Keratinocyte (primary cell): ENCODE results near the gene ENTPD8. TPM values are rescaled to one million over a fixed set of nuclear protein-coding genes. Genes with fewer than 3 reads are reported as not detected.
"Not testable (repeated sequence)": the region's sequence is repeated elsewhere in the genome, so short reads cannot be mapped to it uniquely, and the experiment has no call there.

Source experiments
- DNase-seq: peaks from one replicate; pipeline ENCODE4 v3.0.0-alpha.2; 2011; ENCODE audit warnings: low read depth, missing footprints, low spot score
- FAIRE-seq: peaks from 2 replicates; lab custom pipeline; 2011; peaks lifted over from hg19 to GRCh38; lab: Jason Lieb, UNC
- H2AFZ ChIP-seq: 2 replicates; pipeline ENCODE4 v1.6.0; 2012; ENCODE audit warnings: low read length, control low read depth, inconsistent platforms; ENCODE audit not compliant: control insufficient read depth
- H3K27ac ChIP-seq: 2 replicates; pipeline ENCODE4 v1.5.1; 2011; ENCODE audit warnings: low read length; ENCODE audit not compliant: control insufficient read depth, insufficient read depth
- H3K27me3 ChIP-seq: 3 replicates; pipeline ENCODE4 v1.6.0; 2011; ENCODE audit warnings: low read length; ENCODE audit not compliant: control insufficient read depth, insufficient read depth; ENCODE audit errors: extremely low read depth
- H3K36me3 ChIP-seq, 2 experiments: 2 replicates in 1 of 2; 3 replicates in 1 of 2; pipeline ENCODE4 v1.5.1; 2011; ENCODE audit warnings: low read length in 2 of 2, mild to moderate bottlenecking in 1 of 2; ENCODE audit not compliant: control insufficient read depth in 2 of 2, insufficient read depth in 2 of 2; ENCODE audit errors: extremely low read depth in 1 of 2
- H3K4me1 ChIP-seq: 3 replicates; pipeline ENCODE4 v1.5.1; 2011; ENCODE audit warnings: low read length; ENCODE audit not compliant: control insufficient read depth, insufficient read depth; ENCODE audit errors: extremely low read depth
- H3K4me2 ChIP-seq: 3 replicates; pipeline ENCODE4 v1.6.0; 2011; ENCODE audit warnings: low read depth, low read length; ENCODE audit not compliant: control insufficient read depth, insufficient read depth; ENCODE audit errors: extremely low read depth
- H3K4me3 ChIP-seq, 3 experiments: fragments of 200-600 bp in 1 of 3; sonication (generic) in 1 of 3; 2 replicates in 2 of 3; 3 replicates in 1 of 3; pipeline ENCODE4 v1.5.1; 2011 to 2016; ENCODE audit warnings: low read length in 3 of 3, mild to moderate bottlenecking in 3 of 3, control low read depth in 2 of 3, inconsistent platforms in 1 of 3, low read depth in 1 of 3, mixed read lengths in 1 of 3, mixed run types in 1 of 3, moderate library complexity in 1 of 3; ENCODE audit not compliant: control insufficient read depth in 2 of 3, insufficient read depth in 2 of 3; ENCODE audit errors: extremely low read depth in 1 of 3
- H3K79me2 ChIP-seq: 2 replicates; pipeline ENCODE4 v1.6.0; 2012; ENCODE audit warnings: low read length; ENCODE audit not compliant: control insufficient read depth, insufficient read depth
- H3K9ac ChIP-seq: 3 replicates; pipeline ENCODE4 v1.6.0; 2011; ENCODE audit warnings: low read length; ENCODE audit not compliant: control insufficient read depth, insufficient read depth; ENCODE audit errors: extremely low read depth
- H3K9me1 ChIP-seq: 3 replicates; pipeline ENCODE4 v1.6.0; 2011; ENCODE audit warnings: low read length; ENCODE audit not compliant: control insufficient read depth, insufficient read depth; ENCODE audit errors: extremely low read depth
- H3K9me3 ChIP-seq: 2 replicates; pipeline ENCODE4 v1.5.1; 2012; ENCODE audit warnings: low read depth, low read length; ENCODE audit not compliant: control insufficient read depth
- H4K20me1 ChIP-seq: 3 replicates; pipeline ENCODE4 v1.6.0; 2011; ENCODE audit warnings: low read length; ENCODE audit not compliant: control insufficient read depth, insufficient read depth; ENCODE audit errors: extremely low read depth
- CTCF ChIP-seq, 3 experiments: IDR thresholded peaks in 1 of 3; conservative IDR thresholded peaks in 1 of 3; optimal IDR thresholded peaks in 1 of 3; 2 replicates in 2 of 3; 3 replicates in 1 of 3; pipeline versions ENCODE3 to v1.5.1; 2011; ENCODE audit warnings: low read length in 3 of 3, mild to moderate bottlenecking in 3 of 3, moderate library complexity in 2 of 3, control low read depth in 1 of 3, inconsistent platforms in 1 of 3; ENCODE audit not compliant: insufficient read depth in 2 of 3; ENCODE audit errors: extremely low read depth in 1 of 3
- EZH2 ChIP-seq: IDR thresholded peaks from one replicate; pipeline ENCODE4 v1.6.1; 2012; ENCODE audit warnings: inconsistent platforms, mild to moderate bottlenecking, low read length, moderate library complexity
- dilution Hi-C: fragments of 300-500 bp; cut with MboI; formaldehyde crosslinking; loops from one replicate; pipeline ENCODE4 v1.7.0; 2020; ENCODE audit warnings: low sequenced_read_pairs; ENCODE audit not compliant: extremely low pct_ligation_motif_present
- polyA plus RNA-seq, 5 experiments: library from polyadenylated mRNA; depleted of rRNA in 3 of 5; stranded (reverse) in 3 of 5; stranded (forward) in 1 of 5; unstranded in 1 of 5; fragments of >200 nt; gene quantifications; 1 replicate in 1 of 5; 2 replicates in 3 of 5; 3 replicates in 1 of 5; pipeline versions ENCODE4 v1.2.1 to v1.2.3, GENCODE V29; 2011 to 2012; ENCODE audit warnings: missing spikeins in 2 of 5, low read depth in 1 of 5, low replicate concordance in 1 of 5

Gene ENTPD8
- polyA plus RNA-seq, 1 donor (not counting 4 experiments of a cell fraction or from before 2014, with no cell fraction given): not detected

DNA sequence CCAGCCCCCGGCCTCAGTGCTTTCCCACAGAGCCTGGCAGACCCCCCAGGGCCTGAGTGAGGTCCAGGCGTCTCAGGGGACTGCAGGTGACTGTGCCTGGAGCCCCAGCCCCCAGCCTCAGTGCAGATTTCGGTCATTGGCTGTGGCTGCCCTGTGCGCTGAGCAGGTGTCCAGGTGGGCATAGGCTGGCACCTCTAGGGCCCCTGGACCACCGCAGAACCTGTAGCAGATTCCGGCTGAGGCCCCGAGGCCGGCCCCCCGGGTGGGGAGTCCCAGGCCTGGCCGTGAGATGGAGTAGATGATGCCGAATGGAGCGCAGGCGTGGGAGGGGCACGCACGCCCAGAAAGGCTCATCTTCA, 30.3 kb downstream of the ENTPD8 start:
- H3K4me1 ChIP-seq: peaks cover 16% of the 10 kb centered on the region
- dilution Hi-C loops: no loop called here
- H3K9ac ChIP-seq: no peak overlapping the region
- DNase-seq (no peak), FAIRE-seq (no peak)
- H3K27me3 ChIP-seq: peaks cover 10% of the 10 kb centered on the region
- peaks cover 2% of the 10 kb centered on the region for H3K79me2 ChIP-seq
- no peaks in the 10 kb centered on the region for H4K20me1 ChIP-seq
- no peak overlapping the region for H2AFZ ChIP-seq
- H3K36me3 ChIP-seq: no peaks in the 10 kb centered on the region
- no peaks in the 10 kb centered on the region for H3K9me1 ChIP-seq
- H3K9me3 ChIP-seq: no peaks in the 10 kb centered on the region
- TF ChIP-seq CTCF (optimal IDR thresholded peaks at IDR 0.05 in 1 of 3, IDR thresholded peaks at IDR 0.05 in 1 of 3, conservative IDR thresholded peaks at IDR 0.05 in 1 of 3; ENCODE audit: extremely low read depth in 1 of 3, insufficient read depth in 2 of 3, low read length in 3 of 3) (no peak), EZH2 (no peak)
- no peak overlapping the region for H3K4me2 ChIP-seq
- H3K27ac ChIP-seq: no peak overlapping the region
- H3K4me3 ChIP-seq: no peak overlapping the region

- peaks cover 14% of the 10 kb centered on the region for H3K27me3 ChIP-seq
- dilution Hi-C loops, H3K9me3 ChIP-seq, H2AFZ ChIP-seq, H3K27ac ChIP-seq, H3K4me2 ChIP-seq, H3K9me1 ChIP-seq, FAIRE-seq, H4K20me1 ChIP-seq, H3K4me3 ChIP-seq, H3K36me3 ChIP-seq, H3K79me2 ChIP-seq, H3K9ac ChIP-seq, DNase-seq: not testable (repeated sequence)
- peaks cover 18% of the 10 kb centered on the region for H3K4me1 ChIP-seq
Observed at GRCh38 chr9:137410236-137410890, 30.8 kb downstream of the ENTPD8 start.

GRCh38 chr9:137409515-137409914, 31.6 kb downstream of the ENTPD8 start:
- H3K9me1 ChIP-seq: no peaks in the 10 kb centered on the region
- H3K9ac ChIP-seq: no peak overlapping the region
- TF ChIP-seq EZH2 (no peak), CTCF (optimal IDR thresholded peaks at IDR 0.05 in 1 of 3, IDR thresholded peaks at IDR 0.05 in 1 of 3, conservative IDR thresholded peaks at IDR 0.05 in 1 of 3; ENCODE audit: extremely low read depth in 1 of 3, insufficient read depth in 2 of 3, low read length in 3 of 3) (no peak)
- DNase-seq (no peak), FAIRE-seq (no peak)
- H3K27ac ChIP-seq: no peak overlapping the region
- H3K9me3 ChIP-seq: no peaks in the 10 kb centered on the region
- peaks cover 14% of the 10 kb centered on the region for H3K27me3 ChIP-seq
- no peaks in the 10 kb centered on the region for H3K79me2 ChIP-seq
- no peak overlapping the region for H3K4me3 ChIP-seq
- no peaks in the 10 kb centered on the region for H3K36me3 ChIP-seq
- H3K4me1 ChIP-seq: peaks cover 18% of the 10 kb centered on the region
- H3K4me2 ChIP-seq: no peak overlapping the region
- no peak overlapping the region for H2AFZ ChIP-seq
- dilution Hi-C loops: no loop called here
- no peaks in the 10 kb centered on the region for H4K20me1 ChIP-seq
